ENCODE data around the gene GBE1. TPM values are rescaled to one million over a fixed set of nuclear protein-coding genes. Genes with fewer than 3 reads are reported as not detected.

GBE1 gene
- total RNA-seq, 1 donor from 2014 or later, result 10.9 TPM

GRCh38 chr3:81490541-81491288 lies 270.7 kb downstream of the GBE1 start:
- DNase-seq (ENCODE audit: low spot score, unreplicated experiment), result peak; percentile 73
- peak; percentile 93 for TF ChIP-seq CTCF (IDR thresholded peaks at IDR 0.05; ENCODE audit: unreplicated experiment)
- Mint-ChIP-seq H3K27ac (peak overlapping the region; percentile 76), H3K27me3 (no peaks in the 10 kb centered on the region), H3K36me3 (ENCODE audit: insufficient read depth) (peaks cover 1% of the 10 kb centered on the region), H3K9me3 (ENCODE audit: low read depth) (no peaks in the 10 kb centered on the region), H3K4me1 (ENCODE audit: low read depth) (peaks cover 9% of the 10 kb centered on the region), H3K4me3 (ENCODE audit: low read depth) (no peak overlapping the region)

GRCh38 chr3:81485444-81485865 lies 276.0 kb downstream of the GBE1 start:
- no peak for DNase-seq (ENCODE audit: low spot score, unreplicated experiment)
- H3K27ac Mint-ChIP-seq, result no peak overlapping the region
- H3K9me3 Mint-ChIP-seq (ENCODE audit: low read depth), result no peaks in the 10 kb centered on the region
- no peak for TF ChIP-seq CTCF (IDR thresholded peaks at IDR 0.05; ENCODE audit: unreplicated experiment)
- no peak overlapping the region for H3K4me3 Mint-ChIP-seq (ENCODE audit: low read depth)
- H3K4me1 Mint-ChIP-seq (ENCODE audit: low read depth), result no peaks in the 10 kb centered on the region
- H3K27me3 Mint-ChIP-seq, result no peaks in the 10 kb centered on the region
- H3K36me3 Mint-ChIP-seq (ENCODE audit: insufficient read depth), result peaks cover 1% of the 10 kb centered on the region

GRCh38 chr3:81484520-81484919 lies 276.9 kb downstream of the GBE1 start:
- Mint-ChIP-seq H3K27me3 (no peaks in the 10 kb centered on the region), H3K4me3 (ENCODE audit: low read depth) (no peak overlapping the region), H3K9me3 (ENCODE audit: low read depth) (no peaks in the 10 kb centered on the region), H3K36me3 (ENCODE audit: insufficient read depth) (peaks cover 1% of the 10 kb centered on the region), H3K4me1 (ENCODE audit: low read depth) (no peaks in the 10 kb centered on the region), H3K27ac (no peak overlapping the region)
- DNase-seq (ENCODE audit: low spot score, unreplicated experiment), result no peak
- no peak for TF ChIP-seq CTCF (IDR thresholded peaks at IDR 0.05; ENCODE audit: unreplicated experiment)

GRCh38 chr3:81483046-81483445 lies 278.4 kb downstream of the GBE1 start:
- H3K27ac Mint-ChIP-seq, result no peak overlapping the region

GRCh38 chr3:81477740-81478139 lies 283.7 kb downstream of the GBE1 start:
- Mint-ChIP-seq H3K36me3 (ENCODE audit: insufficient read depth) (no peaks in the 10 kb centered on the region), H3K4me1 (ENCODE audit: low read depth) (no peaks in the 10 kb centered on the region), H3K9me3 (ENCODE audit: low read depth) (no peaks in the 10 kb centered on the region), H3K4me3 (ENCODE audit: low read depth) (no peak overlapping the region), H3K27me3 (no peaks in the 10 kb centered on the region), H3K27ac (no peak overlapping the region)
- TF ChIP-seq CTCF (IDR thresholded peaks at IDR 0.05; ENCODE audit: unreplicated experiment), result no peak
- no peak for DNase-seq (ENCODE audit: low spot score, unreplicated experiment)

More at GRCh38 chr3:81483046-81483445, 278.4 kb downstream of the GBE1 start:
- Mint-ChIP-seq H3K4me3 (ENCODE audit: low read depth) (no peak overlapping the region), H3K4me1 (ENCODE audit: low read depth) (no peaks in the 10 kb centered on the region), H3K36me3 (ENCODE audit: insufficient read depth) (peaks cover 1% of the 10 kb centered on the region), H3K9me3 (ENCODE audit: low read depth) (no peaks in the 10 kb centered on the region), H3K27me3 (no peaks in the 10 kb centered on the region)
- no peak for DNase-seq (ENCODE audit: low spot score, unreplicated experiment)
- no peak for TF ChIP-seq CTCF (IDR thresholded peaks at IDR 0.05; ENCODE audit: unreplicated experiment)
